Effector memory CD8-positive, alpha-beta T cell (primary cell): Measurements from ENCODE around the gene FAM120A.

Experiments
- ATAC-seq: fragments of 150-1000 bp; cut with Tn5 transposase; replicated peaks from 2 replicates; pipeline ENCODE4 v1.10.0; 2021; ENCODE audit warnings: mild to moderate bottlenecking, moderate library complexity
- DNase-seq, 3 experiments: peaks; one replicate each; pipeline ENCODE4 v3.0.0; 2021
- H3K27ac Mint-ChIP-seq, 2 donors: one replicate each; pipeline ENCODE4 v1.8.0; 2022; ENCODE audit warnings: mild to moderate bottlenecking in 2 of 2, mixed read lengths in 2 of 2, moderate library complexity in 2 of 2
- H3K27me3 Mint-ChIP-seq, 2 donors: one replicate each; pipeline ENCODE4 v1.8.0; 2022; ENCODE audit warnings: mixed read lengths in 2 of 2
- H3K36me3 Mint-ChIP-seq: one replicate; pipeline ENCODE4 v1.8.0; 2022; ENCODE audit warnings: mild to moderate bottlenecking, moderate library complexity, mixed read lengths; ENCODE audit not compliant: insufficient read depth
- H3K4me1 Mint-ChIP-seq, 2 donors: one replicate each; pipeline ENCODE4 v1.8.0; 2022; ENCODE audit warnings: low read depth in 2 of 2, mixed read lengths in 2 of 2
- H3K4me3 Mint-ChIP-seq, 2 donors: one replicate each; pipeline ENCODE4 v1.8.0; 2022; ENCODE audit warnings: mild to moderate bottlenecking in 2 of 2, mixed read lengths in 2 of 2, moderate library complexity in 2 of 2
- H3K9me3 Mint-ChIP-seq, 2 donors: one replicate each; pipeline ENCODE4 v1.8.0; 2022; ENCODE audit warnings: mixed read lengths in 2 of 2

FAM120A gene

GRCh38 chr9:93588641-93589609 lies 137.4 kb downstream of the FAM120A start:
- Mint-ChIP-seq H3K27ac (peak overlapping the region; percentile 87 to 90), H3K36me3 (peaks cover 8% of the 10 kb centered on the region), H3K4me3 (no peak overlapping the region), H3K9me3 (no peaks in the 10 kb centered on the region), H3K4me1 (peaks cover 52 to 55% of the 10 kb centered on the region in 2 donors), H3K27me3 (no peaks in the 10 kb centered on the region)
- ATAC-seq (no peak), DNase-seq (no peak)

GRCh38 chr9:93589688-93590087 lies 138.2 kb downstream of the FAM120A start:
- DNase-seq (no peak), ATAC-seq (no peak)
- H3K27ac Mint-ChIP-seq = peak overlapping the region; percentile 9 to 87

GRCh38 chr9:93590609-93591234 lies 139.2 kb downstream of the FAM120A start:
- H3K27me3 Mint-ChIP-seq = no peaks in the 10 kb centered on the region
- peak overlapping the region; percentile 9 to 87 for H3K27ac Mint-ChIP-seq
- DNase-seq (no peak), ATAC-seq (no peak)
- H3K4me3 Mint-ChIP-seq = no peak overlapping the region
- no peaks in the 10 kb centered on the region for H3K9me3 Mint-ChIP-seq
- peaks cover 8% of the 10 kb centered on the region for H3K36me3 Mint-ChIP-seq
- peaks cover 49 to 50% of the 10 kb centered on the region in 2 donors for H3K4me1 Mint-ChIP-seq

More at GRCh38 chr9:93589688-93590087, 138.2 kb downstream of the FAM120A start:
- H3K4me3 Mint-ChIP-seq = no peak overlapping the region
- H3K4me1 Mint-ChIP-seq = peaks cover 52 to 56% of the 10 kb centered on the region in 2 donors
- peaks cover 8% of the 10 kb centered on the region for H3K36me3 Mint-ChIP-seq
- H3K9me3 Mint-ChIP-seq = no peaks in the 10 kb centered on the region
- H3K27me3 Mint-ChIP-seq = no peaks in the 10 kb centered on the region

- no peak overlapping the region for H3K4me3 Mint-ChIP-seq
- no peaks in the 10 kb centered on the region for H3K9me3 Mint-ChIP-seq
- H3K36me3 Mint-ChIP-seq = peaks cover 8% of the 10 kb centered on the region
- peaks cover 52 to 56% of the 10 kb centered on the region in 2 donors for H3K4me1 Mint-ChIP-seq
- H3K27me3 Mint-ChIP-seq = no peaks in the 10 kb centered on the region
- DNase-seq = no peak
- peak overlapping the region; percentile 9 to 62 for H3K27ac Mint-ChIP-seq
- no peak for ATAC-seq
Measured at GRCh38 chr9:93591301-93592007, 140.0 kb downstream of the FAM120A start.

GRCh38 chr9:93592008-93592642 lies 140.6 kb downstream of the FAM120A start:
- H3K9me3 Mint-ChIP-seq = no peaks in the 10 kb centered on the region
- no peaks in the 10 kb centered on the region for H3K27me3 Mint-ChIP-seq
- peaks cover 8% of the 10 kb centered on the region for H3K36me3 Mint-ChIP-seq
- DNase-seq (no peak), ATAC-seq (no peak)
- no peak overlapping the region for H3K4me3 Mint-ChIP-seq
- peaks cover 48 to 52% of the 10 kb centered on the region in 2 donors for H3K4me1 Mint-ChIP-seq
- H3K27ac Mint-ChIP-seq = peak overlapping the region; percentile 9 to 62

- ATAC-seq (peak; percentile 36), DNase-seq (no peak)
- peaks cover 53 to 56% of the 10 kb centered on the region in 2 donors for H3K4me1 Mint-ChIP-seq
- no peaks in the 10 kb centered on the region for H3K9me3 Mint-ChIP-seq
- H3K27me3 Mint-ChIP-seq = no peaks in the 10 kb centered on the region
- H3K27ac Mint-ChIP-seq = peak overlapping the region in 1 of 2 donors; percentile 9
- no peak overlapping the region for H3K4me3 Mint-ChIP-seq
- peaks cover 8% of the 10 kb centered on the region for H3K36me3 Mint-ChIP-seq
Measured at GRCh38 chr9:93592643-93593021, 141.1 kb downstream of the FAM120A start.

- H3K27ac Mint-ChIP-seq = peak overlapping the region in 1 of 2 donors; percentile 9
- peaks cover 12% of the 10 kb centered on the region for H3K36me3 Mint-ChIP-seq
- DNase-seq (no peak), ATAC-seq (no peak)
- no peaks in the 10 kb centered on the region for H3K9me3 Mint-ChIP-seq
- H3K4me1 Mint-ChIP-seq = peaks cover 54 to 55% of the 10 kb centered on the region in 2 donors
- H3K27me3 Mint-ChIP-seq = no peaks in the 10 kb centered on the region
- H3K4me3 Mint-ChIP-seq = no peak overlapping the region
Measured at GRCh38 chr9:93593144-93593658, 141.7 kb downstream of the FAM120A start.

GRCh38 chr9:93594041-93594756 lies 142.7 kb downstream of the FAM120A start:
- Mint-ChIP-seq H3K27me3 (no peaks in the 10 kb centered on the region), H3K36me3 (peaks cover 10% of the 10 kb centered on the region), H3K9me3 (no peaks in the 10 kb centered on the region), H3K27ac (peak overlapping the region in 1 of 2 donors; percentile 35), H3K4me3 (no peak overlapping the region), H3K4me1 (peaks cover 57% of the 10 kb centered on the region in 2 donors)
- ATAC-seq = no peak
- DNase-seq = no peak

- DNase-seq (no peak), ATAC-seq (no peak)
- peak overlapping the region in 1 of 2 donors; percentile 83 for H3K27ac Mint-ChIP-seq
- H3K4me3 Mint-ChIP-seq = no peak overlapping the region
- no peaks in the 10 kb centered on the region for H3K27me3 Mint-ChIP-seq
- H3K4me1 Mint-ChIP-seq = peaks cover 60 to 61% of the 10 kb centered on the region in 2 donors
- peaks cover 8% of the 10 kb centered on the region for H3K36me3 Mint-ChIP-seq
- H3K9me3 Mint-ChIP-seq = no peaks in the 10 kb centered on the region
Measured at GRCh38 chr9:93595461-93595860, 144.0 kb downstream of the FAM120A start.

GRCh38 chr9:93595861-93596365 lies 144.4 kb downstream of the FAM120A start:
- H3K27me3 Mint-ChIP-seq = no peaks in the 10 kb centered on the region
- ATAC-seq (no peak), DNase-seq (no peak)
- H3K4me3 Mint-ChIP-seq = no peak overlapping the region
- H3K36me3 Mint-ChIP-seq = peaks cover 4% of the 10 kb centered on the region
- no peaks in the 10 kb centered on the region for H3K9me3 Mint-ChIP-seq
- H3K4me1 Mint-ChIP-seq = peaks cover 59 to 61% of the 10 kb centered on the region in 2 donors
- peak overlapping the region in 1 of 2 donors; percentile 83 for H3K27ac Mint-ChIP-seq

GRCh38 chr9:93596399-93596798 lies 144.9 kb downstream of the FAM120A start:
- ATAC-seq = no peak
- no peak for DNase-seq
- Mint-ChIP-seq H3K4me1 (peaks cover 60 to 61% of the 10 kb centered on the region in 2 donors), H3K27me3 (no peaks in the 10 kb centered on the region), H3K27ac (peak overlapping the region in 1 of 2 donors; percentile 83), H3K9me3 (no peaks in the 10 kb centered on the region), H3K4me3 (no peak overlapping the region), H3K36me3 (peaks cover 4% of the 10 kb centered on the region)

- Mint-ChIP-seq H3K4me1 (peaks cover 59 to 60% of the 10 kb centered on the region in 2 donors), H3K27me3 (no peaks in the 10 kb centered on the region), H3K36me3 (peaks cover 4% of the 10 kb centered on the region), H3K27ac (peak overlapping the region in 1 of 2 donors; percentile 88), H3K9me3 (no peaks in the 10 kb centered on the region), H3K4me3 (peak overlapping the region in 1 of 2 donors; percentile 36)
- ATAC-seq (no peak), DNase-seq (no peak)
Measured at GRCh38 chr9:93597142-93597706, 145.7 kb downstream of the FAM120A start.
